Measurements from ENCODE around the gene ADAMTSL1. TPM values are rescaled to one million over a fixed set of nuclear protein-coding genes. Genes with fewer than 3 reads are reported as not detected.

Gene ADAMTSL1
- total and polyA plus RNA-seq, 9 of the 15 experiments (the other 6 are each of a cell fraction or from before 2014, with no cell fraction given): 0.01 TPM; not detected in 8

DNA sequence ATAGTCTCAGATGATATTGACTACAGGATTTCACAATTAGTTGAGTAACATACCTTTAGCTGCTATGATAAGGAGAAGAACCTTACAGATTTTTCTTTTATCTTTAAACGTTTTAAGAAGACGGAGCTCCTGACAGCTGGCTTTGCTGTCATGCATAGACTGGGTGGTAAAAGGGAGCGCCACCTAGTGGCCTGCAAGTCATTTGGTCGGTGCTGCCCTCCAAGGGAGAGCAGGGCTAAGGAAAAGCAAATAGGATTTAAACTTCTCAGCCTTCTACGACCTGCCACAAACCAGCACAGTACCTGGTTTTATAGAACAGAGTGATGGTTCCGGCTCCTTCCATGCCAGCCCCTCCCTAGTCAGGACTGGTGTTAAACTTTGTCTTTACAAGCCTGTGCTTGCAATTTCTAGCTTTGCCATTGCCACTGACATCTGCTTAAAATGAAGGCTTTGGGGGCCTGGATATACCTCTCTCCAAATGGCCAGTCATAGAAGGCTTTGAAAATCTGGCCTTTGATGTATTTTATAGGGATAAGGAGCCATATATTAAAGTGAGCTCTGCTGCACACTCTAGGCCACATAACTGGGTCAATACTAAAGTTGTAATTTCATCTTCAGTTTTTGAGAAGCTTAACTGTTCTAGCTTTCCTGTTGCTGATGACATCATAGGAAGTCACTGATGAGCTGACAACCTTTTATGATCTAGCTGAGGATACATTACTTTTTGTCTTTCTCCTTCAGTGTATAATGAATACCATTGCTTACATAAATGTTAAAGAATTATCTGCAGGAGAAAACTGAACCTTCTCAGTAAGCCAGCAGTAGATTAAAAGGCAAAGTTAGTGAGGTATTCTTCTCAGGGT is 31.1 kb upstream of the ADAMTSL1 start:
- ATAC-seq: peak; percentile 62; the same call in 1 of the 3 replicates
- Histone ChIP-seq H4K20me1 (replicated peaks; ENCODE audit: control insufficient read depth, insufficient read depth, low read length) (no peaks in the 10 kb centered on the region), H3K4me2 (ENCODE audit: insufficient read depth, low read length) (no peak overlapping the region), H3K4me1 (replicated peaks in 1 of 2; ENCODE audit: control insufficient read depth in 2 of 2, insufficient read depth in 2 of 2, low read length in 2 of 2) (no peaks in the 10 kb centered on the region), H3K36me3 (ENCODE audit: control insufficient read depth, insufficient read depth, low read length) (no peaks in the 10 kb centered on the region), H3K27me3 (ENCODE audit: control insufficient read depth in 2 of 2, insufficient read depth in 2 of 2, low read length in 2 of 2) (no peaks in the 10 kb centered on the region), H3K9me3 (replicated peaks; ENCODE audit: control insufficient read depth, insufficient read depth, low read depth, low read length) (no peaks in the 10 kb centered on the region), H2AFZ (ENCODE audit: low read depth, low read length) (no peak overlapping the region), H3K79me2 (ENCODE audit: control insufficient read depth, insufficient read depth, low read length) (no peaks in the 10 kb centered on the region), H3K27ac (ENCODE audit: extremely low read depth, low read depth, low read length) (no peak overlapping the region), H3K9ac (ENCODE audit: insufficient read depth in 1 of 2, low read depth in 2 of 2, low read length in 2 of 2) (no peak overlapping the region), H3K4me3 (no peak overlapping the region), H3K9me1 (ENCODE audit: control insufficient read depth, insufficient read depth, low read length) (no peaks in the 10 kb centered on the region)
- intact Hi-C loops (cut with micrococcal nuclease) (no loop called here), in situ Hi-C loops (cut with MboI) (no loop called here)
- BruUV-seq (replicated peaks): no TSS peak
- 0 out of 2 replicates have a peak, but pooled peaks have one; percentile 29 for TF ChIP-seq SMC3 (conservative IDR thresholded peaks at IDR 0.05; ENCODE audit: insufficient read depth, low read depth, low read length)
- TF ChIP-seq STAT5A (IDR thresholded peaks at IDR 0.05; ENCODE audit: borderline replicate concordance, low read length): no peak
- TF ChIP-seq, protein P1, sequence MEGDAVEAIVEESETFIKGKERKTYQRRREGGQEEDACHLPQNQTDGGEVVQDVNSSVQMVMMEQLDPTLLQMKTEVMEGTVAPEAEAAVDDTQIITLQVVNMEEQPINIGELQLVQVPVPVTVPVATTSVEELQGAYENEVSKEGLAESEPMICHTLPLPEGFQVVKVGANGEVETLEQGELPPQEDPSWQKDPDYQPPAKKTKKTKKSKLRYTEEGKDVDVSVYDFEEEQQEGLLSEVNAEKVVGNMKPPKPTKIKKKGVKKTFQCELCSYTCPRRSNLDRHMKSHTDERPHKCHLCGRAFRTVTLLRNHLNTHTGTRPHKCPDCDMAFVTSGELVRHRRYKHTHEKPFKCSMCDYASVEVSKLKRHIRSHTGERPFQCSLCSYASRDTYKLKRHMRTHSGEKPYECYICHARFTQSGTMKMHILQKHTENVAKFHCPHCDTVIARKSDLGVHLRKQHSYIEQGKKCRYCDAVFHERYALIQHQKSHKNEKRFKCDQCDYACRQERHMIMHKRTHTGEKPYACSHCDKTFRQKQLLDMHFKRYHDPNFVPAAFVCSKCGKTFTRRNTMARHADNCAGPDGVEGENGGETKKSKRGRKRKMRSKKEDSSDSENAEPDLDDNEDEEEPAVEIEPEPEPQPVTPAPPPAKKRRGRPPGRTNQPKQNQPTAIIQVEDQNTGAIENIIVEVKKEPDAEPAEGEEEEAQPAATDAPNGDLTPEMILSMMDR (IDR thresholded peaks at IDR 0.05 in 2 of 3, conservative IDR thresholded peaks at IDR 0.05 in 1 of 3; ENCODE audit: insufficient read depth in 2 of 3, low read depth in 1 of 3, low read length in 3 of 3): peak; percentile 45 to 62 (median 50); a peak in 5 of 6 replicates
- TF ChIP-seq ZNF445 (CRISPR knock-in tag; IDR thresholded peaks at IDR 0.05; ENCODE audit: low read depth): no peak
- peak in 1 of 2 experiments; percentile 43; a peak in 3 of 4 replicates for TF ChIP-seq RAD21 (CRISPR knock-in tag; conservative IDR thresholded peaks at IDR 0.05 in 1 of 2, IDR thresholded peaks at IDR 0.05 in 1 of 2)
- TF ChIP-seq IRF2 (CRISPR knock-in tag; IDR thresholded peaks at IDR 0.05): no peak
- WGBS (ENCODE audit: insufficient coverage, low coverage, missing lambda C conversion rate): 2% methylated on average over 6 of the region's 6 CpGs
- peak; percentile 17 to 38 (median 26) for DNase-seq (ENCODE audit: extremely low read depth in 1 of 4, low spot score in 3 of 4)
- ChIA-PET CTCF (ENCODE audit: low intra/inter-chr PET ratio) (no interaction called here), POLR2A (no interaction called here)
- FAIRE-seq: no peak

All from K562 (cell line).